Hematopoietic multipotent progenitor cell treated with erythropoietin and hydrocortisone succinate and interleukin-3 and kit ligand, for 15 days (in vitro differentiated cells): ENCODE data around the gene ADCY5.

Source experiments
- DNase-seq: peaks from one replicate; pipeline ENCODE4 v3.0.0-alpha.2; 2015; ENCODE audit warnings: low spot score

Gene ADCY5

GRCh38 chr3:123342631-123343080, 106.2 kb downstream of the ADCY5 start:
- no peak for DNase-seq

- DNase-seq: no peak
Measured at GRCh38 chr3:123341871-123342630, 106.8 kb downstream of the ADCY5 start.

GRCh38 chr3:123340336-123340735, 108.6 kb downstream of the ADCY5 start:
- no peak for DNase-seq

- DNase-seq: no peak
Measured at GRCh38 chr3:123339302-123339701, 109.6 kb downstream of the ADCY5 start.

GRCh38 chr3:123338620-123339061, 110.2 kb downstream of the ADCY5 start:
- DNase-seq: no peak

- no peak for DNase-seq
Measured at GRCh38 chr3:123337948-123338619, 110.8 kb downstream of the ADCY5 start.

- no peak for DNase-seq
Measured at GRCh38 chr3:123337226-123337625, 111.7 kb downstream of the ADCY5 start.

GRCh38 chr3:123336441-123336851, 112.4 kb downstream of the ADCY5 start:
- DNase-seq: no peak

- no peak for DNase-seq
Measured at GRCh38 chr3:123336001-123336400, 112.9 kb downstream of the ADCY5 start.

- no peak for DNase-seq
Measured at GRCh38 chr3:123335007-123335670, 113.8 kb downstream of the ADCY5 start.

GRCh38 chr3:123334056-123334455, 114.8 kb downstream of the ADCY5 start:
- no peak for DNase-seq

GRCh38 chr3:123333401-123333800, 115.5 kb downstream of the ADCY5 start:
- no peak for DNase-seq

- DNase-seq: no peak
Measured at GRCh38 chr3:123332124-123332641, 116.7 kb downstream of the ADCY5 start.

- no peak for DNase-seq
Measured at GRCh38 chr3:123331651-123332050, 117.2 kb downstream of the ADCY5 start.

GRCh38 chr3:123331006-123331405, 117.9 kb downstream of the ADCY5 start:
- DNase-seq: no peak

- DNase-seq: no peak
Measured at GRCh38 chr3:123330441-123330991, 118.4 kb downstream of the ADCY5 start.

- no peak for DNase-seq
Measured at GRCh38 chr3:123329636-123330340, 119.1 kb downstream of the ADCY5 start.

GRCh38 chr3:123328851-123329635, 119.8 kb downstream of the ADCY5 start:
- DNase-seq: peak; percentile 79

- no peak for DNase-seq
Measured at GRCh38 chr3:123327956-123328850, 120.7 kb downstream of the ADCY5 start.

- DNase-seq: no peak
Measured at GRCh38 chr3:123327480-123327879, 121.4 kb downstream of the ADCY5 start.
